ENCODE results near the gene ARHGAP15.

The ARHGAP15 gene

DNA sequence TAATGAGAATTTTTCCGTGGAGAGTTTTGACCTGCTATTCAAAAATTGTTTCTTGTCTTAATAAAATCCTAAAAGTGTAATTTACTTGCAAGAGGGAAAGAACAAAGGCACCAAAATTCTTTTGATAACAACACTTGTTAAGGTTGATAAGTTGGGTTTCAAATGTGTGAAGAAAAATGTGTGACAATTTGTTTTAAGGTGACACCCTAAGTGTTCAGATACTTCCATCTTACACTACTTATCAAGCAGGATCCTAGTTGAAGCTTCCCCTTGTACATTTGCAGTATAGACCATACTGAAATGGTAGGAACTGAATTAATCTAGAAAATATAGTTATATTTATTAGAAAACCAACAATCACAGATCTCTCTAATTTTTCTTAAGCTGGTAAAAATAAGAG lies 204.6 kb downstream of the ARHGAP15 start:
- DNase-seq (ENCODE audit: low read depth in 1 of 2, low spot score in 1 of 2): no peak
- TF ChIP-seq JUND (IDR thresholded peaks at IDR 0.05; ENCODE audit: low read depth): no peak
- in situ Hi-C loops (cut with HindIII; ENCODE audit: low pct_unique_long_range_greater_than_20kb, low sequenced_read_pairs): no loop called here

DNA sequence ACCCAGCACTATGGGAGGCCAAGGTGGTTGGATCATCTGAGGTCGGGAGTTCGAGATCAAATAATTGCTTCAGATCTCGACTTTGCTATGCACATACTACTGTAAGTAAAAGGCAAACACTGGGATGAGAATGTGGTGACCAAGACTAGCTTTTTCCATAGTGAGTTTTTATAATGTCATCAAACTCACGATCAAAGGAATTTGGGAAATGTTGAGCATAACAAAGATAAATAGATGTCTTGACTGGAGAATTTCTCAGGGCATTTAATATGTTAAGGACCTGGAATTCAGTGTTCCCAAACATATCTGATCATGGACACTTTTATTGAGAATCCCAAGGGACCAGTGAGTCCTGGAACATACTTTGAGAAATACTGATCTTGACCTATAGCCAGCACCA lies 205.6 kb downstream of the ARHGAP15 start:
- TF ChIP-seq JUND (IDR thresholded peaks at IDR 0.05; ENCODE audit: low read depth): peak; percentile 75; the same call in 1 of the 2 replicates
- DNase-seq (ENCODE audit: low read depth in 1 of 2, low spot score in 1 of 2): peak in 1 of 2 experiments; percentile 90
- in situ Hi-C loops (cut with HindIII; ENCODE audit: low pct_unique_long_range_greater_than_20kb, low sequenced_read_pairs): no loop called here

- peak in 1 of 2 experiments; percentile 96 for DNase-seq (ENCODE audit: low read depth in 1 of 2, low spot score in 1 of 2)
- in situ Hi-C loops (cut with HindIII; ENCODE audit: low pct_unique_long_range_greater_than_20kb, low sequenced_read_pairs): no loop called here
- TF ChIP-seq JUND (IDR thresholded peaks at IDR 0.05; ENCODE audit: low read depth): peak; percentile 98
Observed at GRCh38 chr2:143336719-143337210, 207.5 kb downstream of the ARHGAP15 start.

- in situ Hi-C loops (cut with HindIII; ENCODE audit: low pct_unique_long_range_greater_than_20kb, low sequenced_read_pairs): no loop called here
- DNase-seq (ENCODE audit: low read depth in 1 of 2, low spot score in 1 of 2): no peak
- no peak for TF ChIP-seq JUND (IDR thresholded peaks at IDR 0.05; ENCODE audit: low read depth)
Observed at GRCh38 chr2:143341478-143341877, 212.3 kb downstream of the ARHGAP15 start.

- in situ Hi-C loops (cut with HindIII; ENCODE audit: low pct_unique_long_range_greater_than_20kb, low sequenced_read_pairs): no loop called here
- no peak for TF ChIP-seq JUND (IDR thresholded peaks at IDR 0.05; ENCODE audit: low read depth)
- no peak for DNase-seq (ENCODE audit: low read depth in 1 of 2, low spot score in 1 of 2)
Observed at GRCh38 chr2:143344780-143345179, 215.6 kb downstream of the ARHGAP15 start.

DNA sequence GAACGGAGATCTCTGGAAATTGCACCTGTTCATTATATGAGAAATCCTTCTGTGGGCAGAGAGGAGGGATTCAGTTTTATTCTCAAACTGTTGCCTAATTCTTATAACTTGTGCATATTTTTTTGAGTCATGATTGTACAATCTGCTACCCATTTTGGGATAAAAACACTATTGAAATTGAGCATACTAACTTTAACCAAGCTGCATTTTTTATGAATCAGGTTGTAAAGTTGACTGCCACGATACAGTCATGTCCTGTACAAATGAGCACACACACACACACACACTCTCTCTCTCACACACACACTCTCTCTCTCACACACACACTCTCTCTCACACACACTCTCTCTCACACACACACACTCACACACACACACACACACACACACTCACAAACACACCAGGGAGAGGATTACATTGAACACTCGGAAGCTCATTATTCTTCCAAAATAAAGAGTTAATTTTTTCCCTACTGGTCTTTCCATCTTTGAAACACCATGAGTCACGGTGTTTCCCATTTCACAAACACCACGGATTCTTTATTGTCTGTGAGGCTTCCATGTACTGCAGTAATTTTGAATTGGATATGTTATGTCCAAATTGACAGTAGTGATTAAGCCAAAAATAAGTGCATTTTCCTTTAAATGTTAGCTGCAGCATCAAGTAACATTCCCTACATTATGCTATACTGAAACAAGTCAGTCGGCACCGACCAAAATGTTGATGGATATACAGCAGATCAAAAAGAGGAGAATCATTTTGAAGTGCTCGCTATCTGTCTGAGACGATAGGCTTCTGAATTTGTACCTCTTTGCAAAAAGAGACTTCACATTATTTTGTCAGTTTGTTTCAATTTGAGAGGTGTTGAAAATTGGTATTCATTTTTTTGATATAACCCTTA lies 216.9 kb downstream of the ARHGAP15 start:
- in situ Hi-C loops (cut with HindIII; ENCODE audit: low pct_unique_long_range_greater_than_20kb, low sequenced_read_pairs): no loop called here

GRCh38 chr2:143347271-143347695 lies 218.1 kb downstream of the ARHGAP15 start:
- in situ Hi-C loops (cut with HindIII; ENCODE audit: low pct_unique_long_range_greater_than_20kb, low sequenced_read_pairs): no loop called here
- no peak for TF ChIP-seq JUND (IDR thresholded peaks at IDR 0.05; ENCODE audit: low read depth)
- DNase-seq (ENCODE audit: low read depth in 1 of 2, low spot score in 1 of 2): no peak

More for the DNA sequence above, 216.9 kb downstream of the ARHGAP15 start:
- no peak for DNase-seq (ENCODE audit: low read depth in 1 of 2, low spot score in 1 of 2)
- no peak for TF ChIP-seq JUND (IDR thresholded peaks at IDR 0.05; ENCODE audit: low read depth)

DNA sequence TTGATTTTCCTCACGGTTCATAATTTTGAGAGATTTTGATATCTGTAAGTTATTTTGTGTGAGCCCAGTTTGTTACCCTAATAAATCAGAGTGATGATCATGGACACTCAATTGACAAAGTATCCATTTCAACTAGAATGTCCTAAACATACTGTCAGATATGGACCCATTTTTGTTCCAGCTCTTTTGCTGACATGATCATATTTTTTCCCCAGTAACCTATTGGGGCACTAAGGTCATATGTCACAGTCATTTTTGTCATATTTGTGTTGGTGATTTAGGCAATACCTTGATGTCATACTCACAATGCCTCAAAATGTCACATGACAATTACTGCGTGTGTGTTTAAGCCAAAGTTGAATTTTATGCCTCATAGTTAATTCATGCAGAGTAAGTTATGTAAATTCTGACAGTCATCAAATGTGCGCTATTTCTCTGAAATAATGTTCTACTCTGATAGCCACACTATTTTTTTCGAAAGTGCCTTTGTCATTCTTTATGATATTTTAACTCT lies 218.7 kb downstream of the ARHGAP15 start:
- no peak for DNase-seq (ENCODE audit: low read depth in 1 of 2, low spot score in 1 of 2)
- in situ Hi-C loops (cut with HindIII; ENCODE audit: low pct_unique_long_range_greater_than_20kb, low sequenced_read_pairs): no loop called here
- no peak for TF ChIP-seq JUND (IDR thresholded peaks at IDR 0.05; ENCODE audit: low read depth)

- TF ChIP-seq JUND (IDR thresholded peaks at IDR 0.05; ENCODE audit: low read depth): no peak
- DNase-seq (ENCODE audit: low read depth in 1 of 2, low spot score in 1 of 2): peak in 1 of 2 experiments; percentile 65
- in situ Hi-C loops (cut with HindIII; ENCODE audit: low pct_unique_long_range_greater_than_20kb, low sequenced_read_pairs): no loop called here
Observed at GRCh38 chr2:143354050-143354750, 225.0 kb downstream of the ARHGAP15 start.

DNA sequence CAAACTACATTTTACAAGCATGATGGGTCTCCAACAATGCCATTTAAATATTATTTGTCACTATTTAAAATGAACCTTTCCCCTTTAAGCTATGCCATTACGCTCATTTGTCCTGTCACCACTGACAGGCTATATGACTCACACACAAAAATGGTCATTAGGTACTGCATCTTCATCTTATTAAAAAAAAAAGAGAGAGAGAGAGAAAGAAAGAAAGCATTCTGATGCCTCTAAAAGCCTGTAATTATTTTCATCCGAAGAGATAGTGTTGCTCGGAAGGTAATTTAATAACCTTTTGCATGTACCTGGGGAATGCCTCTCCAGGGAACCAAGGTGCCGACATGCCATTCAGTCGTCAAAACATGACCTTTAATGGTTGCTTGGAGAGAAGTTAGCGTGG lies 226.7 kb downstream of the ARHGAP15 start:
- no peak for TF ChIP-seq JUND (IDR thresholded peaks at IDR 0.05; ENCODE audit: low read depth)
- in situ Hi-C loops (cut with HindIII; ENCODE audit: low pct_unique_long_range_greater_than_20kb, low sequenced_read_pairs): no loop called here
- no peak for DNase-seq (ENCODE audit: low read depth in 1 of 2, low spot score in 1 of 2)

DNA sequence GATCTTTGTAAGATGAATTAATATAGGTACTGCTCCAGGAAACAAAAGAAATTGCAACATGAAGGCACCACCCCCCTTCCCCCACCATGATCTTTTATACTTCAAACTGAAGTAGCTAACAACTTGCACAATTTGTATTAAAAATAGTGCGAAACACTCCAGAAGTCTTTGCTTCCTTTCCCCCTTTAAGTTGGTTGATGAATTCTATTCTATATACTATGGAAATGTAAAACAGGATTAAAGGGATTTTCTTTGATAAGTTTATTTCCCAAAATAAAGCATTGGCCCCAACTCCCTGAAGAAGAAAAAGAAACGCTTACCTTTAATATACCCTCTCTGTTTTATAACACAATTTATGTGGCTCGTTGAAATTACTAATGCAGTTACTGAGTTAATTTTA lies 227.1 kb downstream of the ARHGAP15 start:
- in situ Hi-C loops (cut with HindIII; ENCODE audit: low pct_unique_long_range_greater_than_20kb, low sequenced_read_pairs): no loop called here
- no peak for DNase-seq (ENCODE audit: low read depth in 1 of 2, low spot score in 1 of 2)
- TF ChIP-seq JUND (IDR thresholded peaks at IDR 0.05; ENCODE audit: low read depth): no peak

DNA sequence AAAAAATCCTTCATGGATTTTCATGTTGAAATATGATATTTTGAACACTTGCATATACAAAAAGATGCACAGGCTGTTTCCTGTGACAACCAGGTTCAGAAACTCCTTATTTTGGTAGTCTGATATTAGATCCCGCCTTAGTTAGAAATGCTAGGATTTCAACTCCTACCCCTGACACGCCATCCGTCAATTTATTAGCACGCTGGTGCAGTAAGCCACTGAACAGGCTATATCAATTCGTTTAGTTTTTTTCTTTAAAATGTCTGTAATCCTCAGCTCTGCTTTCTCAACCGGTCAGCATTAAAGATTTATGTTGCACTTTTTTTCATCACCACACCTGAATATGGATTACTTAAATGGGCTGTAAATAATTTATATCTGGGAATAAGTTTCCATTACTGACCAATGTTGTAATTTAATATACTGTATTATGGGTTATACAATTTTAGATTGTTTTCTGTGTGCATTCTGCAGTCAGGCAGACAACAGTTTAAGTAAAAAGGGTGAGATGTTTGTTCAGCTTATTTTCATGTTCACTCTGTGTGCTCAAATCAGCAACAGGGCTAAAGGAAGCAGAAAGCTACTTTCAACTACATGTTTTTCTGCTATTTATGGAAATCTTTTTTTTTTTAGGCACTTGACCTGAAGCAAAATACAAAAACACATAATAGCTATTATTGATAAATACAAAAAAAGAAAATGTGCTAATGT lies 227.7 kb downstream of the ARHGAP15 start:
- in situ Hi-C loops (cut with HindIII; ENCODE audit: low pct_unique_long_range_greater_than_20kb, low sequenced_read_pairs): no loop called here
- DNase-seq (ENCODE audit: low read depth in 1 of 2, low spot score in 1 of 2): no peak
- no peak for TF ChIP-seq JUND (IDR thresholded peaks at IDR 0.05; ENCODE audit: low read depth)

Measured in T47D (cell line).